Dendritic cell treated with granulocyte-macrophage colony-stimulating factor and Interleukin-4, amounts not matched to agents 40 ng/mL and 50 ng/mL, for 4 days (primary cell): ENCODE measurements around the gene AGBL1.
"Not testable (repeated sequence)": the region's sequence is repeated elsewhere in the genome, so short reads cannot be mapped to it uniquely, and the experiment has no call there.

ENCODE experiments used
- H3K27ac Mint-ChIP-seq: one replicate; pipeline ENCODE4 v1.8.0; 2022; ENCODE audit warnings: mild to moderate bottlenecking, mixed read lengths
- H3K27me3 Mint-ChIP-seq: one replicate; pipeline ENCODE4 v1.8.0; 2022; ENCODE audit warnings: mild to moderate bottlenecking, mixed read lengths
- H3K36me3 Mint-ChIP-seq: one replicate; pipeline ENCODE4 v1.8.0; 2022; ENCODE audit warnings: low read depth, mixed read lengths
- H3K4me1 Mint-ChIP-seq: one replicate; pipeline ENCODE4 v1.8.0; 2022; ENCODE audit warnings: low read depth, mixed read lengths
- H3K4me3 Mint-ChIP-seq: one replicate; pipeline ENCODE4 v1.8.0; 2022; ENCODE audit warnings: mild to moderate bottlenecking, moderate library complexity, mixed read lengths
- H3K9me3 Mint-ChIP-seq: one replicate; pipeline ENCODE4 v1.8.0; 2022; ENCODE audit warnings: mixed read lengths
- intact Hi-C: fragments of 100-400 bp; cut with micrococcal nuclease; formaldehyde crosslinking; loops from one replicate; pipeline ENCODE4 v1.15.0; 2022

AGBL1 gene

GRCh38 chr15:86872782-86873181 is 793.1 kb downstream of the AGBL1 start:
- peaks cover 6% of the 10 kb centered on the region for H3K9me3 Mint-ChIP-seq
- no peaks in the 10 kb centered on the region for H3K36me3 Mint-ChIP-seq
- no peaks in the 10 kb centered on the region for H3K4me1 Mint-ChIP-seq
- H3K27me3 Mint-ChIP-seq: no peaks in the 10 kb centered on the region
- no peak overlapping the region for H3K4me3 Mint-ChIP-seq
- no peak overlapping the region for H3K27ac Mint-ChIP-seq
- intact Hi-C loops: no loop called here

- no peaks in the 10 kb centered on the region for H3K4me1 Mint-ChIP-seq
- no peaks in the 10 kb centered on the region for H3K9me3 Mint-ChIP-seq
- H3K27ac Mint-ChIP-seq: no peak overlapping the region
- H3K4me3 Mint-ChIP-seq: no peak overlapping the region
- no peaks in the 10 kb centered on the region for H3K27me3 Mint-ChIP-seq
- intact Hi-C loops: no loop called here
- no peaks in the 10 kb centered on the region for H3K36me3 Mint-ChIP-seq
Observed at GRCh38 chr15:86875067-86875466, 795.4 kb downstream of the AGBL1 start.

DNA sequence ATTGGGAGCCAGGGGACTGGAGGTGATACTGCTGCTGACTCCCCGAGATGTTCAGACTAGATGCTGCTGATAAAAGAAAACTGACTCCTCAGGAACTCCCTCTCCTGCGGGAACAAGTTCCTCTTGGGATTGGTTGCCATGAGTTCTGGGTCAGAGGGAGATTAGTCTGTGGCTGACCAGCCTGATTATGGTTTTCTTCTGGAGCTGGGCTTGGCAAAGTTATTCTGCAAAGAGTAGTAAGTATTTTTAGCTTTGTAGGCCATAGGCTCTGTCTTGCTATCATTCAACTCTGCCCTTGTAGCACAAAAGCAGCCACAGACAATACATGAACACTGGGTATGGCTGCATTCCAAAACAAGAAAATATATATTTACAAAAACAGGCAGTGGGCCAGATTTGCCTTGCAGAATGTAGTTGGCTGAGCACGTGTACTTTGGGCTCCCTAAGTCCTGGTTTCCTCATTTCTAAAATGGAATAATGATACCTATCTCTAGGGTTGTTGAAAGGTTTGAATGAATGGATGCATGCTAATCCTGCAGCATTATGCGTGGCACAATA is 796.8 kb downstream of the AGBL1 start:
- intact Hi-C loops: no loop called here
- H3K27me3 Mint-ChIP-seq: no peaks in the 10 kb centered on the region
- H3K27ac Mint-ChIP-seq: no peak overlapping the region

GRCh38 chr15:86877171-86877631 is 797.5 kb downstream of the AGBL1 start:
- Mint-ChIP-seq H3K4me3 (no peak overlapping the region), H3K4me1 (no peaks in the 10 kb centered on the region)

More for the DNA sequence above, 796.8 kb downstream of the AGBL1 start:
- Mint-ChIP-seq H3K4me3 (no peak overlapping the region), H3K36me3 (no peaks in the 10 kb centered on the region), H3K9me3 (no peaks in the 10 kb centered on the region), H3K4me1 (no peaks in the 10 kb centered on the region)

DNA sequence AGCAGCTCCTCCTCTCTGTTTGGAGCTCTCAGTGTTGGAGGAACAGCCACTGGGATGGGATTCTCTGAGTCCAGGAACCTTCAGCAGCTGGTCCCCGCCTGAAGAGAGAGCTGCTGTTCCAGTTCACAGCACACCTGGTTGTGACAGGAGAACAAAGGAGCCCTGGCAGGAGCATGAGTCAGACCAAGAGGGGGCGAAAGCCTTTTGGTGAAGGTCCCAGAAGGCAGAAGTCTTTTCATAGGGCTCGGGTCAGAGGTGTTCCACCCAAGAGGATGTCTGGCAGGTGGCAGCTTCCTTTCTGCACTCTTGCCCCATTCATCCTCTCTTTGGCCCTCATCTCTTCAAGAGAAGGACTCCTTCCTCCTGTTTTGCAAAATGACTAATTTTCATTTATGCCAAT is 799.2 kb downstream of the AGBL1 start:
- H3K27ac Mint-ChIP-seq, H3K9me3 Mint-ChIP-seq, H3K27me3 Mint-ChIP-seq, H3K36me3 Mint-ChIP-seq, H3K4me3 Mint-ChIP-seq, intact Hi-C loops, H3K4me1 Mint-ChIP-seq: not testable (repeated sequence)

More at GRCh38 chr15:86877171-86877631, 797.5 kb downstream of the AGBL1 start:
- H3K27ac Mint-ChIP-seq: no peak overlapping the region
- H3K9me3 Mint-ChIP-seq: no peaks in the 10 kb centered on the region
- intact Hi-C loops: no loop called here
- no peaks in the 10 kb centered on the region for H3K36me3 Mint-ChIP-seq
- no peaks in the 10 kb centered on the region for H3K27me3 Mint-ChIP-seq

DNA sequence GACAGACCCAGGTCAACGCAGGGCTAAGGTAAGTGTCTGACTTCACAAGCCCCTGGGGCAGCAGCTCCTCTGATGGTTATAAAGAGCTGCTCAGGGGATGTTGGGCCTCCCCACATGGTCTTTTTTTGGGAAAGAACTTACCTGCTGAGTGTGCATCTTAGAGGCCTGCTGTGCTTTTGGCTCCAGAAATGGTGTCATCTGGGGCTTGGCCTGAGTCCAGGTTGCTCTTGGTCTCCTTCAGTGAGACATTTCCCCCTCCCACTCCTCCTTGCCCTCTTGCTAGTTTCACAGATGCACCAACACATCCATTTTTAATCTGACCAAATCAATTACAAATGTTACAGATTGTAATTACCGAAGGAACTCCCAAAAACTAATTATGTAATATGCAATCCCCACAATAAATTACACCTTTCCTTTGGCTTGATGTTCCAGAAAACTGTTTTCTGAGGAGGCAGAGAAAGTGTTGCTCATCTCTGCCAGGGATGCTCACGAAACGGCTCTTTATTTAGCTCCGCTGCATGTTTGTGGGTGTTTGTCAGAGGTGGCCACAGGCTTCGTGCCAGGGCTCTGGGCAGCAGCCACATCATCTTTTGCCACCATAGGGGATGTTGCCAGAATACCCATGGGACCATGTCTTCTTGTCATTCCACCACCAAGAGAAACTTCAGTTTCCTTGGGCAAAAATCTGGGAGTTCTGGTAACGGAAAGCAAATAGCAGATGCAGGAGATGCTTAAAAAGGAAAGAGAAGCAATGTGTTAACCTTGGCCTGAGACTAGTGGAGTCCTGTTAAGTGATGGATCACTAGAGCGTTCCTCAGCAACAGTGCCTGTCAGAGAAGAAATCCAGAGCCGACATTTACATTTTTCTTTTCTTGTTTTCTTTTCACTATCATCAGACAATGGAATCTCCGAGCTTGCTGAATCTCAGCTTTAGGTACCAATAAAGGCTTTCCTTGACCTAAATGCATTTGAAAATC is 799.9 kb downstream of the AGBL1 start:
- Mint-ChIP-seq H3K36me3 (no peaks in the 10 kb centered on the region), H3K27me3 (no peaks in the 10 kb centered on the region), H3K4me3 (no peak overlapping the region)

GRCh38 chr15:86885616-86886015 is 805.9 kb downstream of the AGBL1 start:
- intact Hi-C loops: no loop called here
- Mint-ChIP-seq H3K36me3 (no peaks in the 10 kb centered on the region), H3K27ac (no peak overlapping the region), H3K4me1 (no peaks in the 10 kb centered on the region), H3K9me3 (no peaks in the 10 kb centered on the region), H3K27me3 (no peaks in the 10 kb centered on the region), H3K4me3 (no peak overlapping the region)

More for the DNA sequence above, 799.9 kb downstream of the AGBL1 start:
- Mint-ChIP-seq H3K9me3 (no peaks in the 10 kb centered on the region), H3K27ac (no peak overlapping the region), H3K4me1 (no peaks in the 10 kb centered on the region)
- intact Hi-C loops: no loop called here

- no peak overlapping the region for H3K27ac Mint-ChIP-seq
- H3K36me3 Mint-ChIP-seq: no peaks in the 10 kb centered on the region
- H3K4me3 Mint-ChIP-seq: no peak overlapping the region
- intact Hi-C loops: no loop called here
- no peaks in the 10 kb centered on the region for H3K9me3 Mint-ChIP-seq
- no peaks in the 10 kb centered on the region for H3K27me3 Mint-ChIP-seq
- H3K4me1 Mint-ChIP-seq: no peaks in the 10 kb centered on the region
Observed at GRCh38 chr15:86892774-86893449, 813.2 kb downstream of the AGBL1 start.

DNA sequence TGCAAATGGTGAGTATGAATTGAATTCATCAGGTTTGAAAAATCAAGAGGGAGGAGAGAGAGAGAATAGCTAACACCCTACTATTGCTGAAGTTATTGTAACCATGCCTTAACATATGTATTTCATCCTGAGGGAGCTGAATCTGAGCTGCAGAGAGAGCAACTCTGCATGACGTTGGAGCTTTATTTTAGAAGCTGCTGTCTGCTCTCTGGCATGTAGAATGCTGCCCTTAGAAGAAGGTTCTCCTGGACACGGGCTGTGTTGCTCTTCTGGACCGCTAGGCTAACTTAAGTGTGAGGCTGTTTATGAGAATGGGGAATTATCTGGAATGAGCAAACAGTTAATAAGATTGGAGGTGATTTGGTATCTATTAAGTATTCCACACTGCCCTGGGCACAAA is 814.6 kb downstream of the AGBL1 start:
- peaks cover 12% of the 10 kb centered on the region for H3K9me3 Mint-ChIP-seq
- no peak overlapping the region for H3K4me3 Mint-ChIP-seq
- no peak overlapping the region for H3K27ac Mint-ChIP-seq
- no peaks in the 10 kb centered on the region for H3K36me3 Mint-ChIP-seq
- no peaks in the 10 kb centered on the region for H3K27me3 Mint-ChIP-seq
- intact Hi-C loops: no loop called here
- no peaks in the 10 kb centered on the region for H3K4me1 Mint-ChIP-seq

- Mint-ChIP-seq H3K27ac (no peak overlapping the region), H3K9me3 (peaks cover 4% of the 10 kb centered on the region), H3K4me3 (no peak overlapping the region), H3K27me3 (no peaks in the 10 kb centered on the region), H3K4me1 (no peaks in the 10 kb centered on the region), H3K36me3 (no peaks in the 10 kb centered on the region)
- intact Hi-C loops: no loop called here
Observed at GRCh38 chr15:86903642-86904421, 824.2 kb downstream of the AGBL1 start.

DNA sequence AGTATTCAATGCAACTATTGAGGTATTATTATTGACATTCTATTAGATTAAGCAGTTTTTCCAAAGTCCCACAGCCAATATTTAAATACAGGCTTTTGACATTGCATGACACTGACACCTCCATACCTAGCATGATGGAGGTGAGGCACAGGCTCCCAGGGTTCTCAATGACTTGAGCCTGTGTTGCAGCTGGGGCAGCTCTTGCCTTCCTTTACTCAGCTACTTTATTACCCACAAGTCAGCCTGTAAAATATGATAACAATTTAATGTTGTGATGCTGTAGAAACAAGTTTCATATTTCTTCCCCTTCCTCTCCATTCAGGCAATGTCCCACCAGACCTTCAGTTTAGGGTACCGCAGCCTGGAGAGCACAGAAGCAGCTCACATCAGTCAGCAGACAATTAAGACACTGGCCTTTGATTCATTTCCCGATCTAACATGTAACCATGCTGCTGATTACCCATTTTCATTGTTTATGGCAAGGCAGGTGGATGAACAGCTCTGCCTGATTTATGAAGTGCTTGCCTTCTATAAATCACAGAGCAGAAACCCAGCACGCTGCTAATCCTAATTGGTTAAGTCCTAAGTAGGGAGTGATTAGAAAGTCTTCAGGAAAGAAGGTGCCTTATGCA is 826.1 kb downstream of the AGBL1 start:
- Mint-ChIP-seq H3K27me3 (no peaks in the 10 kb centered on the region), H3K4me3 (no peak overlapping the region), H3K36me3 (no peaks in the 10 kb centered on the region), H3K4me1 (no peaks in the 10 kb centered on the region), H3K9me3 (no peaks in the 10 kb centered on the region), H3K27ac (no peak overlapping the region)
- intact Hi-C loops: no loop called here

DNA sequence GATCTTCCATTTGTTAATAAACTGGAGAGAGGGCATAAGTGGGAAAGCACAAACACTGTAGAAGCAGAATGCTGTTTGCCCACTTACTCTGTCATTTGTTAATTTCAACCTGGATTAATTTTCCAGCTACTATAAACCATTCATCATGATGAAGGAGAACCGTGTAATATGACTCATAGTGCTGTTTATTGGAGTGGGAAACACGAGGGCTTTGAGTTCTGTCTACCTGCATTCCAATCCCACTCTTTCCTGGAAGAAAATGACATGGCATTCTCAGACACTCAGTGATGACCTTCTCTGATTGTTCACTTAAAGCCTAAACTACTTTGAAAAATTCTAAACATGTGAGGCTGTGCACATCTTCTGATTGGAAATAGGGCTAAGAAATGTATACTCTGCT is 826.7 kb downstream of the AGBL1 start:
- no peaks in the 10 kb centered on the region for H3K27me3 Mint-ChIP-seq
- no peaks in the 10 kb centered on the region for H3K36me3 Mint-ChIP-seq
- H3K4me1 Mint-ChIP-seq: no peaks in the 10 kb centered on the region
- H3K4me3 Mint-ChIP-seq: no peak overlapping the region
- no peaks in the 10 kb centered on the region for H3K9me3 Mint-ChIP-seq
- intact Hi-C loops: no loop called here
- no peak overlapping the region for H3K27ac Mint-ChIP-seq

- Mint-ChIP-seq H3K36me3 (no peaks in the 10 kb centered on the region), H3K4me3 (no peak overlapping the region), H3K4me1 (no peaks in the 10 kb centered on the region), H3K27ac (no peak overlapping the region), H3K27me3 (no peaks in the 10 kb centered on the region), H3K9me3 (no peaks in the 10 kb centered on the region)
- intact Hi-C loops: no loop called here
Observed at GRCh38 chr15:86911022-86911421, 831.4 kb downstream of the AGBL1 start.
